ENCODE results near the gene LRRC8A.
"Not testable (repeated sequence)": the region's sequence is repeated elsewhere in the genome, so short reads cannot be mapped to it uniquely, and the experiment has no call there.

Gene LRRC8A

GRCh38 chr9:128923493-128923883, 41.6 kb downstream of the LRRC8A start:
- DNase-seq = no peak

- DNase-seq = peak; percentile 37
Measured at GRCh38 chr9:128927731-128928411, 45.9 kb downstream of the LRRC8A start.

GRCh38 chr9:128928624-128929023, 46.7 kb downstream of the LRRC8A start:
- DNase-seq = no peak

GRCh38 chr9:128929560-128929959, 47.6 kb downstream of the LRRC8A start:
- no peak for DNase-seq

GRCh38 chr9:128933731-128934130, 51.8 kb downstream of the LRRC8A start:
- DNase-seq = no peak

DNA sequence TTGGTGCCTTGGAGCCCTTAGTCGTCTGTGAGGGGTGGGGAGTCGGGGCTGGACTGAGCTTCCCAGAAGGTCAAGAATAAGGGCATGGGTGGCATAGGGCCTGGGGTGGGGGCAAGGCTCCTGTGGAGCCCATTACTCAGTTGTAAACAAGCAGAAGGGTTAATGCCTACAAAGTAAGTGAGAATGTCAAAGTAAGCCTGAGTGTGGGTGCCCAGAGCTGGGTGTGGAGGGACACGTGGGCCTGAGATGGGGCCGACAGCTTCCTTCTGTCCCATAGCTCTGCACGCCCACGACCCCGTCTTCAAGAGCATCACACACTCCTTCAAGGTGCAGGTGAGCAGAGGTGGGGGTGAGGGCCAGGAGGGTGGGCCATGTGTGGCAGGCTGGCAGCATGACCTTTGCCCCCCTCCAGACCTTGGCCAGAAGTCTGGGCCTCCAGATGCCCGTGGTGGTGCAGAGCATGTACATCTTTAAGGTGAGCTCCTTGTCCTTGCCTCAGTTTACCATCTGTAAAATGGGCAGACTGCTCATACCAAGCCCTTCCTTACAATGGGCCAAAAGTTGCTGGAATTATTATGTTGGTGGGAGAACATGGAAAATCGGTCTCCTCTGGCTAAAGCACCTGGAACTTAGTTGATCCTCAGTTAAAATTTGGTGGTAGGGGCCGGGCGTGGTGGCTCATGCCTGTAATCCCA, 54.4 kb downstream of the LRRC8A start:
- no peak for DNase-seq

DNA sequence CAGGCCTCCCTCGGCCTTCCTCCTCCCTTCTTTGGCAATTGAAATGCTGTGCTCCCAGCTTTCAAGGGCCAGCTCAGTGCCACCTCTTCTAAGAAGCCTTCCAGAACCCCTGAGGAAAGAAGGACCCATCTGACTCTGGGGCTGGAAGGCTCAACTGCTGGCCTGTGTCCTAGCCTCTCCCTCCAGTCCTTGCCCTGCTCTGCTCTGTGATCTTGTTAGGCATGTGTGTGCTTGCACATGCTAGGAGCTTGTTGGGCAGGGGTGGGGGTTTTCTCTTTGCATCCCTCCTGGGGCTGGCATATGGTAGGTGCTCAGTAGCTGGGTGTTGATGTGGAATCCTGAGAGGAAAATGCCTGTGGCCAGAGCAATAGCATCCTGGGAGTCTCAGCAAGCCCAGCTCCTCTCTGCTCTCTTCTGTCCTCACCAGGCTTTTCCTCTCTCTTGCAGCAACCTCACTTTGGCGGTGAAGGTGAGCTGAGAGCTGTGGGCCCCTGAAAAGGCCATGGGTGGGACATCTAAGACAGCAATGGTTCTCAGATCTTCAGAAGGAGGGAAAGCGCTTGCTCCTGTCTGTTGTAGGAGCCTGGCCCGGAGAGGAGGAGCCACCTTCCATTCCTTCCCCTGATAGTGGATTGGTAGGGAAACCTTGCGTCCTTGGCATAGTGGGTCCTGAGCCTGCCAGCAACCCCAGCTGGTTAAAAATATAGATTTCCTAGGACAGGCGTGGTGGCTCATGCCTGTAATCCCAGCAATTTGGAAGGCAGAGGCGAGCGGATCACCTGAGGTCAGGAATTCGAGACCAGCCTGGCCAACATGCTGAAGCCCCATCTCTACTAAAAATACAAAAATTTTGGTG, 55.6 kb downstream of the LRRC8A start:
- DNase-seq = no peak

GRCh38 chr9:128940271-128940921, 58.5 kb downstream of the LRRC8A start:
- DNase-seq = no peak

DNA sequence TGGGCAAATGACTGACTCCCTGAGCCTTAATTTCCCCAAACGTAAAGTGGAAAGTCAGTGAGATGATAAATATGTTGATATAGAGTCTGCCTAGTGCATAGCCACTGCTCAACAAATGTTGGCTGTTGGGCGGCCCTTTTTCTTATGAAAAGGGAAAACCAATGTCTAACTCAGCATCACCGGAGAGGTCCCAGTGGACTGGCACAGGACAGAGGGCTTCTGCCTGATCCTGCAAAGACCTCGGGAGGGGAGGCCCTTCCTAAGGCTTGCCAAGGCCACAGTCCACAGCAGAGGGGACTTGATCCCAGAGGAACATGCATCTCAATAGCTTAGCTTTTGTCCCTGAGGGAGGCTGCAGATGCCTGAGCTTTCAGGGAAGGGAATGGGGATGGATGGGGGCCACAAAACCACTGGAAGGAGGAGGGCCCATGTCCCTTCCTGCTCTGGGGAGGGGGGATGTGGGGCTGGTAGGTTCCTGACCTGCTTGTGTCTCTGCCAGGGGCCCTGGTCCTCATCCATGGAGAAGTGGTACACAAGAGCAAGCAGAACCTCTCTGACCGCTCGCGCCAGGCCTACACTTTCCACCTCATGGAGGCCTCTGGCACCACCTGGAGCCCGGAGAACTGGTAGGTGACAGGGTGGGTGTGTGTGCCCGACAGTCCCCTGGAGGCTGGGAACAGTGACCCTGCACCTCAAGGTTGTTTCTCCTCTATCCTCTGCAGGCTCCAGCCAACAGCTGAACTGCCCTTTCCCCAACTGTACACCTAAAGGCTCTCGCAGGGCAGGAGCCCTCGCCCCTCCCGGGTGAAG, 59.2 kb downstream of the LRRC8A start:
- no peak for DNase-seq

DNA sequence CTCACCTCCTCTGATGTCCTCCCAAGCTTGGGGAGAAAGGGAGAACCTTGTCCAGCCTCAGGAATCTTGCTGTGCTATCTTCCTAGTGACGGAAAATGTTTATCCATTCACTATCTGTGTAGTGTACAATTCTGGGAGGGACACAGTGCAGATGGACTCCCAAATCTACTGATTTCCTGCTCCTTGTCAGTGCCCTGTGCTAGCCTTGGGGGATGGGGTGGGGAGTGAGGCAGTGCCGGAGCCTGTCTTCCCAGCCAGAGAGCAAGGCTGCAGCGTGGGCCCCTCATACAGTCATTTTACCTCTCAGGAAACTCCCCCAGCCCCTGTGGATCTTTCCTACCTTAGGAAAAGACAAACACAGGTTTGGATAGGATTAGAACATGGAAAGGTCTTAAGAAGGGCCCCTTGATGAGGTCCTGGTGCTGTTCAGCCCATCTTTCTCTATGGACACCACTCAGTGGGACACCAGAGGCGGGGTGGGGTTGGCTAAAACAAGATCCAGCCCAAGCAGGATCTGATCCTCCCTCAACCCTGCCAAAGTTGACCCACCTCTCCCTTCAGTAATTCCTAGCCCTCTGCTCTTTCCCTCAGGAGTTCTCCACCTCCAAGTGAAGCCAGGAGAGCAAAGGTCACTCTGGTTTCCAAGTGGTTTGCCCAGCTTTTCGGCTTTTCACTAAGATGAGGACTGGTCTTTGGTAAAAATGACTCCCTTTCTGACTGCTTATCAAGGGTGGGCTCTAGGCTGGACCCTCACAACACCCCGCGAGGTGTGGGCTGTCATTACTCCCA, 62.1 kb downstream of the LRRC8A start:
- DNase-seq = no peak

DNA sequence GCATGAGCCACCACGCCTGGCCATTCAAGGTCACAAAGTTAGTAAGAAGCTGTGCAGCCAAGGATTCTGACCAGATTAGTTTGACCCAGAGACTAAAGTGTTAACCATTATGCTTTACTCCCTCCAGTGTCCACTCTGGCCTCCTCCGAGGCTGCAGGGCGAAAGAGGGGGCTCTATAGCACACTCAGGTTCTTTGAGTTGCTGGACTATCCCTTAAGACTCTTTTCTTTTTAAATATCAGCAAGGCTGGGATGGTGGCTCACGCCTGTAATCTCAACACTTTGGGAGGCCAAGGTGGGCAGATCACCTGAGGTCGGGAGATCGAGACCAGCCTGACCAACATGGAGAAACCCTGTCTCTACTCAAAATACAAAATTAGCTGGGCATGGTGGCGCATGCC, 63.0 kb downstream of the LRRC8A start:
- not testable (repeated sequence) for DNase-seq

GRCh38 chr9:128945798-128946501, 64.0 kb downstream of the LRRC8A start:
- DNase-seq = no peak

- DNase-seq = no peak
Measured at GRCh38 chr9:128946571-128947276, 64.8 kb downstream of the LRRC8A start.

- DNase-seq = no peak
Measured at GRCh38 chr9:128947277-128947526, 65.3 kb downstream of the LRRC8A start.

GRCh38 chr9:128947527-128948301, 65.8 kb downstream of the LRRC8A start, which contains the start of the genes DOLK and NUP188:
DOLK (minus strand) TSS chr9:128947603; CDS start chr9:128947303, 300 bp downstream.
NUP188 (plus strand) TSS chr9:128947699; CDS start chr9:128947720, 21 bp downstream.
- DNase-seq = peak; percentile 98

DNA sequence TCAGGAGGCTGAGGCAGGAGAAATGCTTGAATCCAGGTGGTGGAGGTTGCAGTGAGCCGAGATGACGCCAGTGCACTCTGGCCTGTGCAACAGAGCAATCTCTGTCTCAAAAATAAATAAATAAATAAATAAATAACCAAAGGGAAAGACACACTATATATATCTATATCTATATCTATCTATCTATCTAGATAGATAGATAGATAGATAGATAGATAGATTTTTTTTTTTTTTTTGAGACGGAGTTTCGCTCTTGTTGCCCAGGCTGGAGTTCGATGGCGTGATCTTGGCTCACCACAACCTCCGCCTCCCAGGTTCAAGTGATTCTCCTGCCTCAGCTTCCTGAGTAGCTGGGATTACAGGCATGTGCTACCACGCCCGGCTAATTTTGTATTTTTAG, 79.5 kb downstream of the LRRC8A start:
- DNase-seq = not testable (repeated sequence)

All from effector CD8-positive, alpha-beta T cell (primary cell).